Liver (tissue), 9 donors: ENCODE measurements around the gene KANSL3. TPM values are rescaled to one million over a fixed set of nuclear protein-coding genes. Genes with fewer than 3 reads are reported as not detected.

Source experiments
- DNase-seq: peaks from one replicate; pipeline ENCODE4 v3.0.0-alpha.2; 2017; ENCODE audit warnings: low spot score
- H3K27ac ChIP-seq, 2 donors: one replicate each; pipeline ENCODE4 v1.7.0; 2013; ENCODE audit warnings: inconsistent platforms in 2 of 2, low read length in 2 of 2, control low read depth in 1 of 2, low read depth in 1 of 2, mild to moderate bottlenecking in 1 of 2
- H3K27me3 ChIP-seq, 4 donors: one replicate each; pipeline versions ENCODE4 v1.6.1 to v1.7.0; 2013; ENCODE audit warnings: low read length in 3 of 4, inconsistent platforms in 1 of 4, mild to moderate bottlenecking in 1 of 4, moderate library complexity in 1 of 4; ENCODE audit not compliant: control insufficient read depth in 4 of 4, insufficient read depth in 4 of 4
- H3K36me3 ChIP-seq, 4 donors: one replicate each; pipeline versions ENCODE4 v1.6.1 to v1.7.0; 2013; ENCODE audit warnings: low read length in 3 of 4, mild to moderate bottlenecking in 3 of 4, low read depth in 1 of 4, moderate library complexity in 1 of 4; ENCODE audit not compliant: control insufficient read depth in 4 of 4, insufficient read depth in 3 of 4
- H3K4me1 ChIP-seq, 4 donors: one replicate each; pipeline versions ENCODE4 v1.6.1 to v1.7.0; 2013; ENCODE audit warnings: low read length in 3 of 4, mild to moderate bottlenecking in 3 of 4, moderate library complexity in 1 of 4; ENCODE audit not compliant: control insufficient read depth in 4 of 4, insufficient read depth in 4 of 4
- H3K4me3 ChIP-seq, 3 donors: one replicate each; pipeline versions ENCODE4 v1.6.1 to v1.7.0; 2013; ENCODE audit warnings: low read length in 3 of 3, control low read depth in 1 of 3, low read depth in 1 of 3, mild to moderate bottlenecking in 1 of 3
- H3K9ac ChIP-seq, 2 donors: one replicate each; pipeline ENCODE4 v1.7.0; 2013; ENCODE audit warnings: low read length in 2 of 2, mild to moderate bottlenecking in 2 of 2, moderate library complexity in 2 of 2, control low read depth in 1 of 2, low read depth in 1 of 2
- H3K9me3 ChIP-seq, 4 donors: one replicate each; pipeline versions ENCODE4 v1.6.1 to v1.7.0; 2013; ENCODE audit warnings: low read length in 3 of 4; ENCODE audit not compliant: control insufficient read depth in 4 of 4
- ATF3 ChIP-seq: IDR thresholded peaks from 2 replicates; pipeline ENCODE4 v1.6.1; 2016; ENCODE audit warnings: antibody characterized with exemption
- CTCF ChIP-seq: fragments of 150-350 bp; IDR thresholded peaks from 2 replicates; pipeline ENCODE4 v1.5.1; 2017; ENCODE audit warnings: improper control_type of control experiment, low read depth, low read length; ENCODE audit not compliant: missing input control
- EGR1 ChIP-seq, 2 donors: IDR thresholded peaks; 2 replicates each; pipeline ENCODE4 v1.6.1; 2016 to 2018; ENCODE audit warnings: antibody characterized with exemption in 2 of 2, low read depth in 2 of 2
- FOXA1 ChIP-seq: IDR thresholded peaks from 2 replicates; pipeline ENCODE4 v1.6.1; 2016; ENCODE audit warnings: antibody characterized with exemption
- FOXA2 ChIP-seq: IDR thresholded peaks from 2 replicates; pipeline ENCODE4 v1.6.1; 2016; ENCODE audit warnings: antibody characterized with exemption
- HNF4A ChIP-seq, 2 donors: conservative IDR thresholded peaks; 2 replicates each; pipeline ENCODE4 v1.6.1; 2016; ENCODE audit warnings: antibody characterized with exemption in 2 of 2, mild to moderate bottlenecking in 2 of 2
- JUND ChIP-seq, 2 donors: IDR thresholded peaks; 2 replicates each; pipeline ENCODE4 v1.6.1; 2016; ENCODE audit warnings: antibody characterized with exemption in 2 of 2
- MAX ChIP-seq: IDR thresholded peaks from 2 replicates; pipeline ENCODE4 v1.6.1; 2016; ENCODE audit warnings: antibody characterized with exemption
- NR2F2 ChIP-seq: IDR thresholded peaks from 2 replicates; pipeline ENCODE4 v1.6.1; 2016; ENCODE audit warnings: antibody characterized with exemption
- RAD21 ChIP-seq, 2 donors: IDR thresholded peaks; 2 replicates each; pipeline ENCODE4 v1.6.1; 2016; ENCODE audit warnings: antibody characterized with exemption in 2 of 2, mild to moderate bottlenecking in 2 of 2
- REST ChIP-seq: IDR thresholded peaks from 2 replicates; pipeline ENCODE4 v1.6.1; 2016; ENCODE audit warnings: antibody characterized with exemption, mild to moderate bottlenecking
- RXRA ChIP-seq, 2 donors: IDR thresholded peaks; 2 replicates each; pipeline ENCODE4 v1.6.1; 2017 to 2018; ENCODE audit warnings: antibody characterized with exemption in 2 of 2, mild to moderate bottlenecking in 1 of 2
- SP1 ChIP-seq: IDR thresholded peaks from 2 replicates; pipeline ENCODE4 v1.6.1; 2018; ENCODE audit warnings: antibody characterized with exemption, mild to moderate bottlenecking
- TAF1 ChIP-seq: conservative IDR thresholded peaks from 2 replicates; pipeline ENCODE4 v1.6.1; 2016; ENCODE audit warnings: antibody characterized with exemption, mild to moderate bottlenecking
- YY1 ChIP-seq: IDR thresholded peaks from 2 replicates; pipeline ENCODE4 v1.6.1; 2016; ENCODE audit warnings: antibody characterized with exemption, mild to moderate bottlenecking
- ZBTB33 ChIP-seq: IDR thresholded peaks from 2 replicates; pipeline ENCODE4 v1.6.1; 2016; ENCODE audit warnings: antibody characterized with exemption
- WGBS: extraction: QIAGEN DNeasy Blood & Tissue Kit; methylation state at CpG from one replicate; pipeline ENCODE4 v1.1.7; 2013; 5-methylcytosine and 5-hydroxymethylcytosine counted together
- polyA plus RNA-seq, 2 donors: library from polyadenylated mRNA; stranded (reverse) in 1 of 2; unstranded in 1 of 2; fragments of 200-250 nt in 1 of 2; fragments of >200 nt in 1 of 2; fragmentation: Nextera tagmentation in 1 of 2; extraction: Ambion mirVana in 1 of 2; gene quantifications; one replicate each; pipeline versions ENCODE4 v1.2.1 to v1.2.3, GENCODE V29; 2013 to 2015
- total RNA-seq, 2 donors: library from RNA; depleted of rRNA; stranded (reverse); fragments of >200 nt; gene quantifications; one replicate each; pipeline ENCODE4 v1.2.3, GENCODE V29; 2014
- donor health status: healthy.
- donor health status: healthy.
- donor health status: healthy.
- donor health status: healthy.
- donor health status: healthy.

The KANSL3 gene
- total and polyA plus RNA-seq, 4 donors: 8.3 to 30.5 (median 18.6) TPM

GRCh38 chr2:96622544-96622943, 15.6 kb downstream of the KANSL3 start:
- no peak for DNase-seq
- Histone ChIP-seq H3K9me3 (no peaks in the 10 kb centered on the region), H3K27ac (no peak overlapping the region), H3K4me3 (no peak overlapping the region), H3K27me3 (no peaks in the 10 kb centered on the region), H3K36me3 (peaks cover 0 to 24% (median 7%) of the 10 kb centered on the region in 4 donors), H3K4me1 (peaks cover 4 to 9% (median 6%) of the 10 kb centered on the region in 4 donors), H3K9ac (no peak overlapping the region)
- 99% methylated on average over 3 of the region's 3 CpGs for WGBS
- no peak for TF ChIP-seq HNF4A (conservative IDR thresholded peaks at IDR 0.05)
- TF ChIP-seq ATF3: no peak
- TF ChIP-seq FOXA2: no peak
- no peak for TF ChIP-seq REST
- TF ChIP-seq NR2F2: no peak
- no peak for TF ChIP-seq RXRA (IDR thresholded peaks at IDR 0.05)

GRCh38 chr2:96618596-96619283, 19.4 kb downstream of the KANSL3 start:
- no peaks in the 10 kb centered on the region for H3K9me3 ChIP-seq
- peaks cover 6 to 15% (median 9%) of the 10 kb centered on the region in 4 donors for H3K4me1 ChIP-seq
- no peak overlapping the region for H3K4me3 ChIP-seq
- H3K36me3 ChIP-seq: peaks cover 0 to 18% (median 3%) of the 10 kb centered on the region in 4 donors
- no peaks in the 10 kb centered on the region for H3K27me3 ChIP-seq
- TF ChIP-seq HNF4A (conservative IDR thresholded peaks at IDR 0.05): peak; percentile 54 to 62
- peak; percentile 41 for TF ChIP-seq MAX
- TF ChIP-seq YY1: peak; percentile 46
- no peak for TF ChIP-seq FOXA1
- TF ChIP-seq SP1: peak; percentile 57
- TF ChIP-seq EGR1 (IDR thresholded peaks at IDR 0.05; ENCODE audit: low read depth in 2 of 2): no peak
- TF ChIP-seq CTCF: no peak
- peak; percentile 31 to 59 for TF ChIP-seq RXRA (IDR thresholded peaks at IDR 0.05)
- peak; percentile 20 for TF ChIP-seq REST
- peak; percentile 86 for TF ChIP-seq ATF3
- peak in 1 of 2 donors; percentile 71 for TF ChIP-seq JUND (IDR thresholded peaks at IDR 0.05)
- no peak for TF ChIP-seq ZBTB33
- TF ChIP-seq RAD21 (IDR thresholded peaks at IDR 0.05): peak; percentile 38 to 41
- TF ChIP-seq FOXA2: peak; percentile 22
- no peak for TF ChIP-seq TAF1
- no peak overlapping the region for H3K9ac ChIP-seq
- H3K27ac ChIP-seq: peak overlapping the region; percentile 49 to 81
- DNase-seq: no peak
- 76% methylated on average over 8 of the region's 8 CpGs for WGBS
